OCI-LY1 (cell line): ENCODE results near the gene KRTAP10-5.

ENCODE experiments used
- EZH2 ChIP-seq: fragments of 200-600 bp; sonication (generic), shearing (Covaris generic); IDR thresholded peaks from 2 replicates; pipeline ENCODE4 v1.8.0; 2017; ENCODE audit warnings: borderline replicate concordance, mixed run types, mild to moderate bottlenecking, antibody characterized with exemption, low read length, moderate library complexity, mixed read lengths
- TF ChIP-seq, protein P1 (sequence below): fragments of 200-600 bp; sonication (generic), shearing (Covaris generic); IDR thresholded peaks from 2 replicates; pipeline ENCODE4 v1.5.1; 2017; ENCODE audit warnings: mild to moderate bottlenecking, antibody characterized with exemption, low read length, moderate library complexity, mixed read lengths

GRCh38 chr21:44566403-44566802 is 14.0 kb downstream of the KRTAP10-5 start:
- no peak for TF ChIP-seq EZH2
- TF ChIP-seq, protein P1, sequence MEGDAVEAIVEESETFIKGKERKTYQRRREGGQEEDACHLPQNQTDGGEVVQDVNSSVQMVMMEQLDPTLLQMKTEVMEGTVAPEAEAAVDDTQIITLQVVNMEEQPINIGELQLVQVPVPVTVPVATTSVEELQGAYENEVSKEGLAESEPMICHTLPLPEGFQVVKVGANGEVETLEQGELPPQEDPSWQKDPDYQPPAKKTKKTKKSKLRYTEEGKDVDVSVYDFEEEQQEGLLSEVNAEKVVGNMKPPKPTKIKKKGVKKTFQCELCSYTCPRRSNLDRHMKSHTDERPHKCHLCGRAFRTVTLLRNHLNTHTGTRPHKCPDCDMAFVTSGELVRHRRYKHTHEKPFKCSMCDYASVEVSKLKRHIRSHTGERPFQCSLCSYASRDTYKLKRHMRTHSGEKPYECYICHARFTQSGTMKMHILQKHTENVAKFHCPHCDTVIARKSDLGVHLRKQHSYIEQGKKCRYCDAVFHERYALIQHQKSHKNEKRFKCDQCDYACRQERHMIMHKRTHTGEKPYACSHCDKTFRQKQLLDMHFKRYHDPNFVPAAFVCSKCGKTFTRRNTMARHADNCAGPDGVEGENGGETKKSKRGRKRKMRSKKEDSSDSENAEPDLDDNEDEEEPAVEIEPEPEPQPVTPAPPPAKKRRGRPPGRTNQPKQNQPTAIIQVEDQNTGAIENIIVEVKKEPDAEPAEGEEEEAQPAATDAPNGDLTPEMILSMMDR = no peak
